HG03342 (cell line): ENCODE measurements around the gene ABL2.
"Not testable (repeated sequence)": the region's sequence is repeated elsewhere in the genome, so short reads cannot be mapped to it uniquely, and the experiment has no call there.

Experiments
- ATAC-seq: cut with Tn5 transposase; IDR thresholded peaks from one replicate; pipeline ENCODE4 v1.9.1; 2021; ENCODE audit warnings: mild to moderate bottlenecking, moderate library complexity; ENCODE audit not compliant: unreplicated experiment

The ABL2 gene

DNA sequence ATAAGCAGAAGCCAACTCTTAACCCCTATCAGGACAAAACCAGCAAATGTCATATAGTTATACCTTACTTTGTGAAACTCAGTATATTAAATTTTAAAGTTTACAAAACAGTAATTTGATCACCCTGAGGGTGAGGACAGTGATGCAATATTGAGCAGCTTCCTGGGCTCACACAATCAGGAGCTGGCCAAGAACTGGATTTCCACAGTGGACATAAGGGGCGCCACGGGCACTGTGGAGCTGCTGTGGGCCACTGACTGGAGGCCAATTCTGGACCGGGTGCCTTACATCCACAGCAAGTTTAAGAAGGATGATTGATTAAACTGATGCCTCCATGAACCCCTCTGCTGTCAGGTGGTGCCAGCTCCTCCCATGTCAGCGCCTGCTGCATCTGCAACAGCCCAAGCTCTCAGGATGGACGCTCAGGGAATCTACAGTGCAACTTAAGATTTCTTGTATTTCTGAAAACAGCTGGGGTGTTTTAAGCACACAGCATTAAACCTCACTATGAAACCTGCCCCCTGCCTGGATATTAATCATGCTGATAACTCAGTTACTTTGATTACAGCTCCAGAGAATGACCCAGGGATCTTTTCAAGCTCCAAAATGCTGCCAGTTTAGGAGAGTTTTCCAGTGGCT is 91.7 kb downstream of the ABL2 start:
- no peak for ATAC-seq

DNA sequence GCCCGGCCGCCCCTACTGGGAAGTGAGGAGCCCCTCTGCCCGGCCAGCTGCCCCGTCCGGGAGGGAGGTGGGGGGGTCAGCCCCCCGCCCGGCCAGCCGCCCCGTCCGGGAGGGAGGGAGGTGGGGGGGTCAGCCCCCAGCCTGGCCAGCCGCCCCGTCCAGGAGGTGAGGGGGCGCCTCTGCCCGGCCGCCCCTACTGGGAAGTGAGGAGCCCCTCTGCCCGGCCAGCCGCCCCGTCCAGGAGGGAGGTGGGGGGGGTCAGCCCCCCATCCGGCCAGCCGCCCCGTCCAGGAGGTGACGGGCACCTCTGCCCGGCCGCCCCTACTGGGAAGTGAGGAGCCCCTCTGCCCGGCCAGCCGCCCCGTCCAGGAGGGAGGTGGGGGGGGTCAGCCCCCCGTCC is 93.8 kb downstream of the ABL2 start:
- ATAC-seq, result not testable (repeated sequence)

DNA sequence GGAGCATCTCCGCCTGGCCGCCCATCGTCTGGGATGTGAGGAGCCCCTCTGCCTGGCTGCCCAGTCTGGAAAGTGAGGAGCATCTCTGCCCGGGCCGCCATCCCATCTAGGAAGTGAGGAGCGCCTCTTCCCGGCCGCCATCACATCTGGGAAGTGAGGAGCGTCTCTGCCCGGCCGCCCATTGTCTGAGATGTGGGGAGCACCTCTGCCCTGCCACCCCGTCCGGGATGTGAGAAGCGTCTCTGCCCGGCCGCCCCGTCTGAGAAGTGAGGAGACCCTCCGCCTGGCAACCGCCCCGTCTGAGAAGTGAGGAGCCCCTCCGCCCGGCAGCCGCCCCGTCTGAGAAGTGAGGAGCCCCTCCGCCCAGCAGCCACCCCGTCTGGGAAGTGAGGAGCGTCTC is 94.3 kb downstream of the ABL2 start:
- not testable (repeated sequence) for ATAC-seq

DNA sequence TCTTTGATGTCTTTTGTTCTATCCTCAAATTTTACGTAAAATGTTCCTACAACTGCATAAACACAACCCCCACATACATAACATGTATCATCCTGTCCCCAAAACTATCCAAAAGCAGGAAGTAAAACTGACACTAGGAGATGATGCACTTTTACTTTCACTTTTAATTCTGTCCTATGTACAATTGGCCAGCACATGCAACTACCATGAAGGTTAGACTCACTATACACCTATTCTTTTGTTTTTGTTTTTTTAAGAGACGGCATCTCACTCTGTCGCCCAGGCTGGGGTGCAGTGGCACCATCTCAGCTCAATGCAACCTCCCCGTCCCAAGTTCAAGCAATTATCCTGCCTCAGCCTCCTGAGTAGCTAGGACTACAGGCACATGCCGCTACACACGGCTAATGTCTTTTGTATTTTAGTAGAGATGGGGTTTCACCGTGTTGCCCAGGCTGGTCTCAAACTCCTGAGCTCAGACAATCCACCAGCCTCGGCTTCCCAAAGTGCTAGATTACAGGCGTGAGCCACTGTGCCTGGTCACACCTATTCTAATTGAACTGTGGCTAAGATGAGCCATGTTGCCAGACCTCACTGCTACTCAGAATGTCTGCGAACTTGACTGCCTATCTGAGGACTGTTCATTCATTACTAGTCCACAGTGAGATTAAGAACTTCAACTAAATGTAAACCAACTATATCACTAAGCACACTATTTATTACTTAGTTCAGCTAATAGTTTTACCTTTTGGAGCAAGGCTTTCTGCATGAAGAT is 99.6 kb downstream of the ABL2 start:
- ATAC-seq, result peak; percentile 97

DNA sequence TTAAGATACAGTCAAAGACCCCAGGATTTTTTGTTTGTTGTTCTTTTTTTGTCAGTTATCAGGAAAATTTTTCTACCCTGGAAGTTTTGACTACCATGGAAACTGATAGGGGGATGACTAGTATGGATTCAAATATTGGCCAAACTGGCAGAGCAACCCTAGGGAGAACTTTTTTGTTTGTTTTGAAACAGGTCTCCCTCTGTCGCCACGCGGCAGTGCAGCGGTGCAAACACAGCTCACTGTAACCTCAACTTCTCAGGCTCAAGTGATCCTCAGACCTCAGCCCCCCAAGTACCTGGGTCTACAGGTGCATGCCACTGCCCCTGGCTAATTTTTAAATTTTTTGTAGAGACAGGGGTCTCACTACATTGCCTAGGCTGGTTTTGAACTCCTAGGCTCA is 101.0 kb downstream of the ABL2 start:
- ATAC-seq, result no peak

DNA sequence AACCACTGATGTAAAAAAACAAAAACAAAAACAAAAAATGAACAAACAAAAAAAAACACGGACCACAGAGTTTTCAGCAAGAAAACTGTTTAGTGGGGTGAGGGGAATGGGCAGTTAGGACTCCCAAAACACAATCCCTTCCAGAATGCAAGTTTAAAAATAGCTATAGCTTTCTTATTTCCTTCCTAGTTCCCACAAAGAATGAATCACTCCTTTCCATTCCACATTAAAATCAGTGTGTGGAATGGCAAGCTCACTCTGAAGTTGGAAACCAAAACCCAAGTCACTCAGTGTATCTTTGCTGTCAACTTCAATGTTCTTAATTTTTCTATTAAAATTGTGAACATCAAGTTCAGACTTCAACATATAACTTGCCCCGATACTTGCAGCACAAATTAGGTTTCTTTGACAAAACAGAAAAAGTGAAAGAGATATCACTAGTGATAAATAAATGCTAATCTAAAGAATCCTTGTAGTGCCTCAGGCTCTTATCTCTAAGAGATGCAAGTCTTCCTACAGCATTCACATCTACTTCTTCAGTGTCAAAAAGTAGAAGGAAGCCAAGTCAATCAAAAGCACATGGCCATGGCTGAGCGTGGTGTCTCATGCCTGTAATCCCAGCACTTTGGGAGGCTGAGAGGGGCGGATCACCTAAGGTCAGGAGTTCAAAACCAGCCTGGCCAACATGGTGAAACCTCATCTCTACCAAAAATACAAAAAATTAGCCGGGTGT is 102.1 kb downstream of the ABL2 start:
- ATAC-seq, result no peak

DNA sequence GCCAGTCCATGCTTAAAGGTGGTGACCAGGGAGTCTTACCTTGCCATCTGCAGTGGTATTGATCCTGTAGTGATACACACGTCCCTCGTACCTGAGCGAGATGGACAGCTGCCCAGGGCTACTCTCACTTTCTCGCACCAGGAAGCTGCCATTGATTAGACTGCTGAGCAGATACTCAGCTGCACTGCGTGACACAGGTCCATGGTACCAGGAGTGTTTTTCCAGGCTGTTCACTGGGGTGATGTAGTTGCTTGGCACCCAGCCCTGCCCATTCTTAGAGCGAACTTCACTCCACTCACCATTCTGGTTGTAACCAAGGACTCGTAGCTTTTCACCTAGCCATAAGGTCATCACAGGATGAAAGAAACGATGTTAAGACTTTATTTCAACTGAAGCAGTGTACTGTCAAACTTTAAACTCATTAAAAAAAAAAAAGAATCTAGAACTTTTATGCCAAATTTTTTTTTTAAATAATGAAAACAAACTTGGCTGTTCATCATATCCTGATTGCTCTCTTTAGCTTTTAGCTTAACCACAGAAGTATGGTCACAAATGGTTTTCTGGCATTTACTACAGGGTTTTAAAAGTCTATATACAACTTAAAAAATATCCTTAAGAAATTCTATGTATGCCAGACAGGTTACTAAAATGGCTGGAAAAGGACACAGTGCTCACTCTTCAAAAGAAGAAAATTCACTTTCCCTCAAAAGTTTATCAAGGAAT is 103.0 kb downstream of the ABL2 start:
- ATAC-seq, result no peak

DNA sequence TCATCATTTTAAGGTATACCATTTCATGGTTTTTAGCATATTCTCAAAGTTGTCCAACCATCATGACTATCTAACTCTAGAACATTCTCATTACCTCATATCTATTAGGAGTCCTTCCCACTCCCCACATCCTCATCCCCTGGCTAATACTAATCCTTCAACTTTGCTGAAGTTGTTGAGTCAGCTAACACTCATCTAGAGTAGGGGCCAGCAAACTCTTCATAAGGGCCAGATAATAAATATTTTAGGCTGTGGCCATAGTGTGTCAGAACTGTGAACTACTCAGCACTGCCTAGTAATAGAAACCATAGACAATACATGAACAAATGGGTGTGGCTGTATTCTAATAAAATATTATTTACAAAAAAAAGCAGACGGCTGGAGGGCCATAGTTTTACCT is 104.6 kb downstream of the ABL2 start:
- ATAC-seq, result no peak

DNA sequence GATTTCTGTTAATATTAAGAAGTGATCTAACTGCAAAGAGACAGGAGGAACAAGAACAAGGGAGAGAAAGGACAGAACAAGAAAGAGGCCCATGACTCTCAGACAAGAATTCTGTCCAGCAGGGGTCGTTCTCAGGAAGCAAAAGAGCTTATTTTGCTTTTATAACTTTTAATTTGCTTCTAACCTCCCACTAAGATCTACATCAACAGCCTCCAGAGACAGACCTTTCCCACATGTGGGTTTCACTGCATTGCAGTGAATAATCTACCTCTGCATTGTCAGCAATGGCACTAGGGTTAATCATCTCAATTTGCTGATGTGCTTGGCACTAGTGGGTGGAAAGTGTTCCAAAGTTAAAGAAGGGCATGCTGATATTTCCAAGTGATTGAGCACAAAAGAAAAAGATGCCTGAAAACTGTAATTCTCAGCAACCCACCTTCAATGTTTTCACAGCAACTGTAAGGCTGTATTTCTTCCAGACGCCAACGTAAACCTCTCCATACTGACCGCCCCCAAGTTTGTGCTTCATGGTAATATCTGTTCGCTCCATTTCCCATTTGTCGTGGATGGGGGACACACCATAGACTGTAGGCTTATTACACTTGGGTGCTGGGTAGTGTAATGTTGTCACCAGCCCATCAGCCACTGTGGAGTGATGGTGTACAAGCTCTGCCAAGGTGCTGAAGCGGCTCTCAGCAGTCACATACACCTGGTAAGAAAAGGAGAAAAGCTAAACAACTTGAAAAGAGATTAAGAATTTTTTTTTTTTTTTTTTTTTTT is 108.1 kb downstream of the ABL2 start:
- no peak for ATAC-seq

DNA sequence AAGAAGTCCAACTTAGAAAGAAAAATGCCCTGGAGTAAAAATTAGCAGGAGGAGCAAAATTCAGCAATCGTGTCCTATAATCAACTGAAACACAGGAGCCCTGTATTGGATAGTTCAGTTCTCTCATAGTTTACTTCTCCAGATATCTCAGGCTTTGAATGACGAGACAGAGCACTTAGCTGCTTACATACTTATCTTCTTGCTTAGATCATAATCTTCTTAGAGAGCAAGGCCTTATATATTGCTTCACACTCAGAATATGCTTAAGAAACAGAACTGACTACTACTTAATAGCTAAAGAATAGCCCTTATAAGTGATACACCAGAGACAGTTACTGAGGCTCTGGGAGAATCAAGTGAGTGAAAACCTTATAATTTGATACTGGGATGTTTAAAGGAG is 108.7 kb downstream of the ABL2 start:
- ATAC-seq, result no peak

DNA sequence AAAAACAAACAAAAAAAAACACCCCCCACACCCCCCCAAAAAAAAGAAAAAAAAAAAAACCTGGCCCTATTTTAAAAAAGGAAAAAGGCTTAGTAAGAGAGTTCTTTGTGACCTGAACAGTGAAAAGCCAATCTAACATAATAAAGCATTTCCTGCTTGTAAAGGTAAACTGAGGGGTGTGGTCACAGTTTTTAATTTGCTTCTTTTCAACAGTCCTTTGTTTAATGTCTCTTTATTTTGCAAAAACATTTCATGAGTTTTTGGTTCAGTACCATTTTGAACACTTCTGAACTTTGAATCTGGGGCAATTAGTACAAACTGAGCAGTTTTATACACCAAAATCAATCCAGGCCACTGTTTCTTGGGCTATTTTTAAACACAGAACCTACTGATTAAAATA is 110.0 kb downstream of the ABL2 start:
- no peak for ATAC-seq

DNA sequence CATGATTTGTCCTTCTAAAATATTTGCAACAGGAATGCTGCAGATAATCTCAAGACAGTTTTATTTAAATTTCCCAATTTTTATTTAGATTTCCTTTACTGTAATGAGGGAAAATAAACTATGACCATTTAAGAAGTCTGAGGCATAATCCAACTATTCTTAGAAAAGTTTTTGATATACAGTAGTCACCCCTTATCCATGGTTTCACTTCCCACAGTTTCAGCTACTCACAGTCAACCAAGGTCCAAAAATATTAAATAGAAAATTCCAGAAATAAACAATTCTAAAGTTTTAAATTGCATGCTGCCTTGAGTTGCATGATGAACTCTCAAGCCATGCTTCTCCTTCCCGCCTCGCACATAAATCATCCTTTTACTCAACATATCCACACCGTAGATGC is 114.3 kb downstream of the ABL2 start:
- ATAC-seq, result no peak

DNA sequence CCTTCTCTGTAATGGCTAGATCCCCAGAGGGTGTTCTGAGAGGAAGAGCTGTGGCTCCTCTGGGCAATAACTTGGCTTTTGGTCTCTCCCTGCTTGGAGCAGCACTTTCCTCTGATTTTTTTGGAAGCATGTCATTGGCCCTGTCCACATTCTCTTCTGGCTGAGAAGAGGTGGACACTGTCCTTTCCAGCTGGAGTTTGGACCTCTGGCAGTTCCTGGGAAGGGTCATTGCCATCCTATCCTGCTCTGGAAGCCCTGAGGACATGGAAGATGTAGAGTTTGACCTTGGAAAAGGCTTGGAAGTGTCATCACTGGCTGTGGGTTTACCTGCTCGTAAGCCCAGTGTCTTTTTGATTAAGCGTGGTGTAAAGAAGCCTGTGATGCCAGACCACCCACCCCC is 120.8 kb downstream of the ABL2 start:
- ATAC-seq, result no peak

DNA sequence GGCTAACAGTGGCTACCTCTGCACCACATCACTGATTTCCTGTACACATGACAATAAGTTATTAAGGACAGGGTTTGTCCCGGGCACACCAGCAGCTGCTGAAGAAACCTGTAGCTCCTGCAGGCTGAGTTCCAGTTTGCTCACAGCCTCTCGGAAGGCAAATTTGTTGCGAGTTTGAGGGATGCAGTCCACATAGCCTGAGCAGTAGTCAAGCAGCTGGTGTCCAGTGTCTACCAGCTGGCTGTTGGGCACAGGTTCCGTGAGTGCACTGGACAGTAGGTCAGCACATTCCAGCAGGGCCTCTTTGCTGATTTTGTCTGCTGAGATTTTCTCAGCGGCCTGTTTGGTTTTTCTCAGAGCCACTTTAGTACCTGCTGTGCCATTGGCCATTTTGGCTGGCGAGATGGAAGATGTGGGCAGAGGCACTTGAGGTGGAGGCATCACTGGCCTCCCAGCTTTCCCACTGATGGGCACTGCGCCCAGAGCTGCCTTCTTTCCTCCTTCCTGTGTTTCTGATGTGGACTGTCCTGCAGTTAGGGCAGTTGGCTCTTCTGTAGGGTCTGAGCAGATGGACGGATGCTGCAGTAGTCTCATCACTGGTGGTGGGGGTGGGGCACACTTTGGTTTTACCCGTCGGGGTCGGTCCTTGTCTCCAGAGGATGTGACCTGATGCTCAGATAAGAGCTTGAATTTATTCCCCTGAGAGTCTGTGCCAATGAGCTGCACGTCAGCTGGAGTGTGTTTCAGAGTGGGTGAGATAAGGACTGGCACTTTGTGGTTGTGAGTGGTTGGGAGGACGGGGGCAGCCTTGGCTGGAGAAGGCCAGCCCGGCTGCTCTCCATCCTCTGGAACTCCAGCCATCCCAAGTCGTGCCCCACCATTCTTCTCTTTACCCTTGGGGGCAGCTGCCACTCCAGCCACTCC is 121.5 kb downstream of the ABL2 start:
- no peak for ATAC-seq

DNA sequence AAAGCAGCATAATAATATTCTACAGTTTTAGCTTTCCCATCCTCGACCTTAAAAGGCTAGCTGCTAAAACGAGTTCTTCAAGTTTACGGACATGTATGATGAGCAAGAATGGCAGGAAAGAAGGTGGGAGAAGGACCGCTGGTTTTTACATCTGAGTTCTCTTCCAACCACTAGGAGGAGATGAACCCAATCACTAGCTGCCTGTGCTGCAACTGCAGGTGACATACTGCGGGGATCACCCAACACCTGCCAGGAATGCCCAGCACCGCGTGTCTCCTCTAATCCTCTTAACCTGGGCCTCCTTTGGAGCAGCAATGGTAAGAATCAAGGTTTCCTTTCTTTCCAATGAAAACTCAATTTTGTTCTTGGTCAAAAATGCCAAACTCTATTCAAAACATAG is 124.1 kb downstream of the ABL2 start:
- ATAC-seq, result no peak

DNA sequence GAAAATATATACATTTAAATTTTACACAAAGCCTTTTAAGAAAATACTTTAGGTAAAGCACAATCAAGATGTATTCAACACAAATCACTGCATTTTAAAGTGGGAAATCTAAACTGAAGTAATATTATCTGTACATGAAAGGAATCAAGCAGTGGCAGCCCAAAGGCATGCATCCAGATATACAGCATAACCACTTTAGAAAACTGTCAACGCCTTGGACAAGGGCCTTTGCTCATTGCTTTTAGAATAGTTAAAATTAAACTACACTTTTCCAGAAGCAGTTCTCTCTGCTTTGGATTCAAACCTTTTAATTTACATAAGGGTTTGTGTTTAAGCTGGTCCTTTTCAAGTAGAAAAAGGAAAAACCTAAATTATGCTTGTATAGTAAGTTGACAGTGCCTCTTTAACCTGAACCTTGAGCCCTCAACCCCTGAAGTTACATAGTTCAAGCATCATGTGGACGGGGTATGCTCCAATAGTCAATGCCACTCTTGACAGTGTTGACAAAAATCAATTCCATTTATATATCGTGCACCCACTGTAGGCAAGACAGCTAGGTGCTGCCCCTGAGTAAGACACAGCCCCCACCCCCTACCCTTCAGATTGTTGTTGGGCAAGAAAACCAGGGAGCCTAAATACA is 124.7 kb downstream of the ABL2 start:
- no peak for ATAC-seq

DNA sequence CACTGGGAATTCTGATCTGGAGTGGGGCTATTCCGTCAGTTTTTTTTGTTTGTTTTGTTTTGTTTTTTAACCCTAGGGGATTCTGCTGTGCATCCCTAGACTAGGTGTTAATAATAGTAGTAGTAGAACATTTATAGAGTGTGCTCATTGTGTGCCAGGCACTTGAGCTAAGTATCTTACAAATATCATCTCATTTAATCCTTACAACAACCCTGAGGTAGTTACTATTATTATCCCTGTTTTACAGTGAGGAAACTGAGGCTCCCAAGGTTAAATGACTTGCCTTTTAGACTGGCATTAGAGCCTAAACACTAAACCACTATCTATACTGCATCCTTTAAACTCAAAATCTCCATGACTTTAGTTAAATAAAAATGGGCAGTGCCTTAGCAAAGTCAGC is 125.5 kb downstream of the ABL2 start:
- ATAC-seq, result no peak

DNA sequence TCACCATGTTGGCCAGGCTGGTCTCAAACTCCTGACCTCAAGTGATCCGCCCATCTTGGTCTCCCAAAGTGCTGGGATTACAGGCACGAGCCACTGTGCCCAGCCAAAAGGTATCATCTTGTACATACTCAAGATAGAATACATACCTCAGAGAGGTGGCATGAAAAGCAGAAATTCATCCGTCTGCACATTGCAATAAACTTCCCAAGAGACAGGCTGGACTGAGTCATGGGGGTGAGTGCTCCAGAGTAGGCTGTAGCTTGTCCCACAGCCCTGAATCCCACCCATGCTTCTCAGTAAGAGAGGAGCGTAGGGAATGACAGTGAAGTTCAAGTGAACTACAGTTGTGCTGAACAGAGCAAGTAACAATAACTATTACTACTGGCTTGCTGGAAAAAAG is 127.9 kb downstream of the ABL2 start:
- no peak for ATAC-seq

DNA sequence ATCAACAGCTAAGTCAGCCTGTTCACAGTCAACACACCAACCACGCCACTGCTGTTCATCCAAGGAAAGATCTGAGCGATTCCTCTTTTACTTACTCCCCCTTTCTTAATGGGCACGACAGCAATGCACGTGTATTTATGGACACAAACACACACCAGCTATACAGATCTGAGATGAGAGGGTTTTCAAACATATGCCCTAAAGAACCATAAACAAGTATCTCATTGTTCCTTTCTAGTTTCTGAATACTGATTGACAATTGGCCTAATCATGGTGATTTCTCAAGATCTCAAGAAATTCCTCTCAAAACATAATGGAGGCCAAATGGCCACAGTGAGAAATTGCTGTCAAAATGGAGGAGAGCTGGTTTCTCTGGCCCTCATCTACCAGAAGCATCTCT is 129.6 kb downstream of the ABL2 start:
- no peak for ATAC-seq
